KMS-11 (cell line): ENCODE measurements around the gene CALCOCO2.
A peak's percentile ranks its signal among the peaks of the same experiment; 100 is the strongest.
"Not testable (repeated sequence)": the region's sequence is repeated elsewhere in the genome, so short reads cannot be mapped to it uniquely, and the experiment has no call there.

Experiments
- H2AFZ ChIP-seq: fragments of 200-600 bp; sonication (generic); 2 replicates; pipeline ENCODE4 v1.6.1; 2016; ENCODE audit warnings: antibody characterized with exemption, mixed run types, low read depth
- H3K27ac ChIP-seq: fragments of 200-600 bp; sonication (generic); 2 replicates; pipeline ENCODE4 v1.6.1; 2016; ENCODE audit warnings: mild to moderate bottlenecking, mixed run types
- H3K27me3 ChIP-seq: fragments of 200-600 bp; sonication (generic); 2 replicates; pipeline ENCODE4 v1.6.1; 2017; ENCODE audit warnings: mild to moderate bottlenecking, low read depth, mixed run types, moderate library complexity; ENCODE audit not compliant: insufficient read depth
- H3K36me3 ChIP-seq: fragments of 200-600 bp; sonication (generic); 2 replicates; pipeline ENCODE4 v1.6.1; 2017; ENCODE audit warnings: mild to moderate bottlenecking, mixed run types; ENCODE audit not compliant: insufficient read depth
- H3K4me1 ChIP-seq: fragments of 200-600 bp; sonication (generic); 2 replicates; pipeline ENCODE4 v1.6.1; 2016; ENCODE audit warnings: mild to moderate bottlenecking, low read depth, mixed run types; ENCODE audit not compliant: poor library complexity, severe bottlenecking
- H3K4me2 ChIP-seq: fragments of 200-600 bp; sonication (generic); 2 replicates; pipeline ENCODE4 v1.7.0; 2016; ENCODE audit warnings: mild to moderate bottlenecking, mixed run types
- H3K4me3 ChIP-seq: fragments of 200-600 bp; sonication (generic); IDR thresholded peaks from 2 replicates; pipeline ENCODE4 v1.6.1; 2017; ENCODE audit warnings: low read depth, low read length, mixed read lengths; ENCODE audit not compliant: insufficient read depth
- H3K79me2 ChIP-seq: fragments of 200-600 bp; sonication (generic); 2 replicates; pipeline ENCODE4 v1.6.1; 2016; ENCODE audit warnings: low read depth, mixed run types; ENCODE audit not compliant: insufficient read depth
- H3K9ac ChIP-seq: fragments of 200-600 bp; sonication (generic); 2 replicates; pipeline ENCODE4 v1.6.1; 2016; ENCODE audit warnings: mild to moderate bottlenecking, mixed run types
- H4K20me1 ChIP-seq: fragments of 200-600 bp; sonication (generic); 2 replicates; pipeline ENCODE4 v1.6.1; 2016; ENCODE audit warnings: mild to moderate bottlenecking, mixed run types; ENCODE audit not compliant: insufficient read depth
- TF ChIP-seq, protein P1 (sequence below): fragments of 200-600 bp; sonication (generic); conservative IDR thresholded peaks from 2 replicates; pipeline ENCODE4 v1.6.1; 2017; ENCODE audit warnings: low read depth, mild to moderate bottlenecking, antibody characterized with exemption, low read length, moderate library complexity, mixed read lengths

CALCOCO2 gene

DNA sequence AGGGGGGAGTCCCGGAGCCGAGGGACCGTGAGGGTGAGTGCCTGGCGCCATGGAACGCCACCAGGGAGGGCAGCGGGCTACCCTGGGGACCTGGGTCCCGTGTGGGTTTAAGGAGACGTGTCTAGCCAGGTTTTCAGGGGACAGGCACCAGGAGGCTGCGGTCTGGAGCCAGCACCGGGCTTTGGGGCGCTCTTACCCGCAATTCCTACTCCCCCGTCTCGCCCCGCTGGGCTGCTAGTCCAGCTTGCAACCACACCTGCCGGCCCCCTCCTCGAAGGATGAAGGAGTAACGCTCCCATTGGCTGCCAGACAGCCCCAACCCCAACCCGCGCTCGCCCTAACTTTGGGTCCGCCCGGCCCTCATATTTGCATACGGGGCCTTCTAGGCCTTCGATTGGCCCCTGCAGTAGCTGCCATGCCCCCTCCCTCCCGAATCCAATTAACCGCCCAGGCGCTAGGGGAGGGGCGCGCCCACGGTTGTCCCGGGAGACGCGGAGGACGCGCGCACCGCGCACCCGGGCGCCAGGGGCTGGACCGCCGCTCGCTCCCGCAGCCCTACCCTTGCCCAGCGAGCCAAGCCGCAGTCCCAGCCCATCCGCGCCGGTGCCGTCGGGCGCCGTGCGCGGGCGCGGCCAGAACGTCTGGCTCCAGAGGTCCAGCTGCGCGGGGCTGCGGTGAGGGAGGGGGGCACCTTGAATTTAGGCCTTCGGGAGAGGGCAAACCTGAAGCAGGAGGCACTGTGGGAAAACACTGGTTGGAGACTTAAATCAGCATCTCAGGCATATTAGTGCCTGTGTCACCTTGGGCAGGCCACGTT is 13.9 kb upstream of the CALCOCO2 start, which contains the start of gene TTLL6:
TTLL6 (minus strand) TSS at position 456 of the 817 bp plus-strand sequence; CDS start at position 299, 157 bp downstream.
- Histone ChIP-seq H3K4me3 (peak within 1 kb of the TSS; percentile 23), H4K20me1 (no peaks in the 10 kb centered on the region), H3K4me2 (peak within 1 kb of the TSS; percentile 88), H3K9ac (no peak within 1 kb of the TSS; the same call in 1 of the 2 replicates), H3K4me1 (peaks cover 11% of the 10 kb centered on the region), H3K36me3 (no peaks in the 10 kb centered on the region), H3K27me3 (peaks cover 23% of the 10 kb centered on the region), H2AFZ (peak within 1 kb of the TSS; percentile 78), H3K27ac (no peak within 1 kb of the TSS), H3K79me2 (no peaks in the 10 kb centered on the region)
- TF ChIP-seq, protein P1, sequence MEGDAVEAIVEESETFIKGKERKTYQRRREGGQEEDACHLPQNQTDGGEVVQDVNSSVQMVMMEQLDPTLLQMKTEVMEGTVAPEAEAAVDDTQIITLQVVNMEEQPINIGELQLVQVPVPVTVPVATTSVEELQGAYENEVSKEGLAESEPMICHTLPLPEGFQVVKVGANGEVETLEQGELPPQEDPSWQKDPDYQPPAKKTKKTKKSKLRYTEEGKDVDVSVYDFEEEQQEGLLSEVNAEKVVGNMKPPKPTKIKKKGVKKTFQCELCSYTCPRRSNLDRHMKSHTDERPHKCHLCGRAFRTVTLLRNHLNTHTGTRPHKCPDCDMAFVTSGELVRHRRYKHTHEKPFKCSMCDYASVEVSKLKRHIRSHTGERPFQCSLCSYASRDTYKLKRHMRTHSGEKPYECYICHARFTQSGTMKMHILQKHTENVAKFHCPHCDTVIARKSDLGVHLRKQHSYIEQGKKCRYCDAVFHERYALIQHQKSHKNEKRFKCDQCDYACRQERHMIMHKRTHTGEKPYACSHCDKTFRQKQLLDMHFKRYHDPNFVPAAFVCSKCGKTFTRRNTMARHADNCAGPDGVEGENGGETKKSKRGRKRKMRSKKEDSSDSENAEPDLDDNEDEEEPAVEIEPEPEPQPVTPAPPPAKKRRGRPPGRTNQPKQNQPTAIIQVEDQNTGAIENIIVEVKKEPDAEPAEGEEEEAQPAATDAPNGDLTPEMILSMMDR = no peak

DNA sequence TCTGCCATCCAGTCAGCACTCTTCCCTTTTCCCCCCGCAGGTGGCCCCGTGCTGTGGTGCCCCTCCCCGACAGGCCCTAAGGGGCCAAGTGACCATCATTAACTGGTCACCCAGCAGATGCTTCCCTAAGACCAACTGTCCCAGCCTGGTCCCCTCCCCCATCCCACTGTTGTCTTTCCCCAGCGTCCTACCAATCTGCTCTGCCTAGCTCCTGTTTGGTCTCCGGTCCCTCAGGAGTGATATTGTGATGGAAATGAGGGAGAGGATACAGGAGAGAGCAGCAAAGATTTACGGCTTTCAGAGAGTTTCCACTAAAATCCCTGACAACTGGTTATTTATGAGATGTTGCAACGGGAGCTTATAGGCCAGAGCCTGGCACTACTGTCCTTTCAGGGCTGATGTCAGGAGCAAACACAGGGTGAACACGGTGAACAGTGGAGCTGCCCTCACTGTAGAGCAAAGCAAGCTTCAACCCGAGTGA is 12.4 kb upstream of the CALCOCO2 start:
- no peaks in the 10 kb centered on the region for H3K36me3 ChIP-seq
- H3K27me3 ChIP-seq = peaks cover 23% of the 10 kb centered on the region
- H2AFZ ChIP-seq = no peak overlapping the region
- no peak overlapping the region for H3K4me2 ChIP-seq
- H3K27ac ChIP-seq = no peak overlapping the region
- H4K20me1 ChIP-seq = no peaks in the 10 kb centered on the region
- H3K9ac ChIP-seq = no peak overlapping the region
- H3K79me2 ChIP-seq = no peaks in the 10 kb centered on the region
- TF ChIP-seq, protein P1 = no peak
- peaks cover 11% of the 10 kb centered on the region for H3K4me1 ChIP-seq
- H3K4me3 ChIP-seq = no peak overlapping the region

- Histone ChIP-seq H3K36me3 (no peaks in the 10 kb centered on the region), H3K4me3 (no peak overlapping the region), H3K79me2 (no peaks in the 10 kb centered on the region), H4K20me1 (no peaks in the 10 kb centered on the region), H3K4me1 (peaks cover 11% of the 10 kb centered on the region), H3K4me2 (no peak overlapping the region), H2AFZ (no peak overlapping the region), H3K9ac (no peak overlapping the region), H3K27ac (no peak overlapping the region), H3K27me3 (peaks cover 23% of the 10 kb centered on the region)
- TF ChIP-seq, protein P1 = no peak
Measured at GRCh38 chr17:48819466-48819865, 11.4 kb upstream of the CALCOCO2 start.

- H3K27ac ChIP-seq, H3K79me2 ChIP-seq, H3K4me2 ChIP-seq, H3K27me3 ChIP-seq, H3K9ac ChIP-seq, H2AFZ ChIP-seq, H3K4me3 ChIP-seq, H4K20me1 ChIP-seq, H3K36me3 ChIP-seq: not testable (repeated sequence)
- peaks cover 11% of the 10 kb centered on the region for H3K4me1 ChIP-seq
Measured at GRCh38 chr17:48820936-48821335, 9.9 kb upstream of the CALCOCO2 start.
